ENCODE results near the gene RNF180. TPM values are rescaled to one million over a fixed set of nuclear protein-coding genes. Genes with fewer than 3 reads are reported as not detected.

Gene RNF180
- total and polyA plus RNA-seq, 2 of the 8 experiments (the other 6 are each of a cell fraction or from before 2014, with no cell fraction given): 0.39 to 2.3 TPM

GRCh38 chr5:64163135-64163534, 2.5 kb upstream of the RNF180 start (continued):
- TF ChIP-seq JUN (IDR thresholded peaks at IDR 0.05; ENCODE audit: low read depth, low read length) (no peak), TAF1 (IDR thresholded peaks at IDR 0.05; ENCODE audit: low read depth, low read length) (no peak), EZH2 (IDR thresholded peaks at IDR 0.05; ENCODE audit: low read depth, low read length, severe bottlenecking) (no peak), GTF2F1 (IDR thresholded peaks at IDR 0.05; ENCODE audit: borderline replicate concordance, low read depth, low read length) (no peak), CHD1 (IDR thresholded peaks at IDR 0.05; ENCODE audit: low read depth, low read length) (no peak)
